MM.1S (cell line): ENCODE data around the gene ZNF474.

Source experiments
- DNase-seq: peaks from one replicate; pipeline ENCODE4 v3.0.0-alpha.2; 2015
- H2AFZ ChIP-seq: fragments of 300-600 bp; sonication (generic); 2 replicates; pipeline ENCODE4 v1.6.0; 2016; ENCODE audit warnings: antibody characterized with exemption, low read length
- H3F3A ChIP-seq: fragments of 300-600 bp; sonication (generic); 2 replicates; pipeline ENCODE4 v1.6.1; 2016; ENCODE audit warnings: mild to moderate bottlenecking, antibody characterized with exemption, low read length, moderate library complexity, mixed read lengths; ENCODE audit not compliant: insufficient read depth
- H3K27ac ChIP-seq: fragments of 300-600 bp; sonication (generic); 2 replicates; pipeline ENCODE4 v1.5.1; 2016; ENCODE audit warnings: mild to moderate bottlenecking, low read length
- H3K27me3 ChIP-seq: fragments of 300-600 bp; sonication (generic); replicated peaks from 2 replicates; pipeline ENCODE4 v1.6.0; 2016; ENCODE audit warnings: low read length; ENCODE audit not compliant: insufficient read depth
- H3K36me3 ChIP-seq: fragments of 300-600 bp; sonication (generic); replicated peaks from 2 replicates; pipeline ENCODE4 v1.6.1; 2016; ENCODE audit warnings: mild to moderate bottlenecking, low read length, mixed read lengths; ENCODE audit not compliant: insufficient read depth
- H3K4me1 ChIP-seq: fragments of 300-600 bp; sonication (generic); 2 replicates; pipeline ENCODE4 v1.6.1; 2016; ENCODE audit warnings: low read length, mixed read lengths
- H3K4me2 ChIP-seq: fragments of 300-600 bp; sonication (generic); 2 replicates; pipeline ENCODE4 v1.6.0; 2016; ENCODE audit warnings: low read depth, low read length
- H3K4me3 ChIP-seq: fragments of 300-600 bp; sonication (generic); 2 replicates; pipeline ENCODE4 v1.5.1; 2016; ENCODE audit warnings: low read length, mixed read lengths
- H3K79me2 ChIP-seq: fragments of 300-600 bp; sonication (generic); 2 replicates; pipeline ENCODE4 v1.6.1; 2016; ENCODE audit warnings: mixed run types, low read length, mixed read lengths
- H3K9ac ChIP-seq: fragments of 300-600 bp; sonication (generic); 2 replicates; pipeline ENCODE4 v1.6.1; 2016; ENCODE audit warnings: low read length, mixed read lengths
- H3K9me2 ChIP-seq: fragments of 300-600 bp; sonication (generic); replicated peaks from 2 replicates; pipeline ENCODE4 v1.6.1; 2016; ENCODE audit warnings: mild to moderate bottlenecking, low read length, mixed read lengths; ENCODE audit not compliant: insufficient read depth
- H3K9me3 ChIP-seq: fragments of 300-600 bp; sonication (generic); replicated peaks from 2 replicates; pipeline ENCODE4 v1.6.1; 2016; ENCODE audit warnings: mild to moderate bottlenecking, low read length, mixed read lengths; ENCODE audit not compliant: insufficient read depth
- H4K20me1 ChIP-seq: fragments of 300-600 bp; sonication (generic); 2 replicates; pipeline ENCODE4 v1.6.1; 2016; ENCODE audit warnings: mild to moderate bottlenecking, low read length, moderate library complexity, mixed read lengths; ENCODE audit not compliant: insufficient read depth
- EZH2 ChIP-seq: fragments of 300-600 bp; sonication (generic); optimal IDR thresholded peaks from 2 replicates; pipeline ENCODE3; 2017; ENCODE audit warnings: low read depth, mild to moderate bottlenecking, antibody characterized with exemption, low read length, mixed read lengths
- EZH2phosphoT487 ChIP-seq: fragments of 300-600 bp; sonication (generic); IDR thresholded peaks from 2 replicates; pipeline ENCODE4 v1.6.1; 2018; ENCODE audit warnings: antibody characterized with exemption, low read length
- TF ChIP-seq, protein P1 (sequence below): fragments of 300-600 bp; sonication (generic); IDR thresholded peaks from 2 replicates; pipeline ENCODE4 v1.5.1; 2016; ENCODE audit warnings: antibody characterized with exemption, low read length, mixed read lengths

ZNF474 gene

DNA sequence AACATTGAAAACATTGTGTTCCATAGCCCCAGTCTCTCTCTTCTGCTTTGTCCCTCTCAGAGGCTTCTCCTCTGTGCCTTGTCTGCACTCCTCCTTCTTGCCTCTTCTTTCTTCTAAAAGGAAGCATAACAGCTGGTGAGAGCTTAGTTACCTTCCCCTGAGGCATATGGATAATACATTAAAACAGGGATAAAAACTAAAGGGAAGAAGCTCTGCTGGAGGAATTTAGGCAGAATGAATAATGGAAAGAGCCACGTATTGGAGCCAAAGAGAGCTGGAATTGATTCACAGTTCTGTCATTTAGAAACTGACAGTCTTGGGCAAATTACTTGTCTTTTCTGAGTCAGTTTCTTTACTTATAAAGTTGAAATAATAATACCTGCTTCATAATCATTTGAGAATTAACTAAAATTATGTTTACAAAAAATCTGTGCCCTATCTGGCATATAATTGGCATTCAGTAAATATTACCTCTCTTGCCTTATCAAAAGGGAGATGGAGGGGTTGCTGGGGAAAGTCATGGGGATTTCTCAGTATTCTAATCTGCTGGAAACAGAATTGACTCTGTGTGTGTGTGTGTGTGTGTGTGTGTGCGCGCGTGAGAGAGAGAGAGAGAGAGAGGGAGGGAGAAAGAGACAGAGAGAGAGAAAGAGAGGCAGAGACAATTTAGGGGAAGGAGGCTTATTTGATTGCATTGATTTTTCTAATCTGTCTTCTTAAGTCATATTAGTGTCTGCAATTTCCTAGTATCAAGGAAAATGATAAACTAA is 20.2 kb downstream of the ZNF474 start:
- H3K9me3 ChIP-seq, result no peaks in the 10 kb centered on the region
- no peaks in the 10 kb centered on the region for H3K9me2 ChIP-seq
- no peak overlapping the region for H3K9ac ChIP-seq
- H3K4me1 ChIP-seq, result peaks cover 8% of the 10 kb centered on the region; the same call in 1 of the 2 replicates
- H2AFZ ChIP-seq, result no peak overlapping the region
- DNase-seq, result no peak
- no peak overlapping the region for H3K4me3 ChIP-seq
- H3F3A ChIP-seq, result no peaks in the 10 kb centered on the region
- TF ChIP-seq EZH2 (no peak), EZH2phosphoT487 (no peak)
- TF ChIP-seq, protein P1, sequence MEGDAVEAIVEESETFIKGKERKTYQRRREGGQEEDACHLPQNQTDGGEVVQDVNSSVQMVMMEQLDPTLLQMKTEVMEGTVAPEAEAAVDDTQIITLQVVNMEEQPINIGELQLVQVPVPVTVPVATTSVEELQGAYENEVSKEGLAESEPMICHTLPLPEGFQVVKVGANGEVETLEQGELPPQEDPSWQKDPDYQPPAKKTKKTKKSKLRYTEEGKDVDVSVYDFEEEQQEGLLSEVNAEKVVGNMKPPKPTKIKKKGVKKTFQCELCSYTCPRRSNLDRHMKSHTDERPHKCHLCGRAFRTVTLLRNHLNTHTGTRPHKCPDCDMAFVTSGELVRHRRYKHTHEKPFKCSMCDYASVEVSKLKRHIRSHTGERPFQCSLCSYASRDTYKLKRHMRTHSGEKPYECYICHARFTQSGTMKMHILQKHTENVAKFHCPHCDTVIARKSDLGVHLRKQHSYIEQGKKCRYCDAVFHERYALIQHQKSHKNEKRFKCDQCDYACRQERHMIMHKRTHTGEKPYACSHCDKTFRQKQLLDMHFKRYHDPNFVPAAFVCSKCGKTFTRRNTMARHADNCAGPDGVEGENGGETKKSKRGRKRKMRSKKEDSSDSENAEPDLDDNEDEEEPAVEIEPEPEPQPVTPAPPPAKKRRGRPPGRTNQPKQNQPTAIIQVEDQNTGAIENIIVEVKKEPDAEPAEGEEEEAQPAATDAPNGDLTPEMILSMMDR, result no peak
- H3K27ac ChIP-seq, result no peak overlapping the region
- no peaks in the 10 kb centered on the region for H3K79me2 ChIP-seq
- no peaks in the 10 kb centered on the region for H4K20me1 ChIP-seq
- no peak overlapping the region for H3K4me2 ChIP-seq
- no peaks in the 10 kb centered on the region for H3K36me3 ChIP-seq
- H3K27me3 ChIP-seq, result no peaks in the 10 kb centered on the region

DNA sequence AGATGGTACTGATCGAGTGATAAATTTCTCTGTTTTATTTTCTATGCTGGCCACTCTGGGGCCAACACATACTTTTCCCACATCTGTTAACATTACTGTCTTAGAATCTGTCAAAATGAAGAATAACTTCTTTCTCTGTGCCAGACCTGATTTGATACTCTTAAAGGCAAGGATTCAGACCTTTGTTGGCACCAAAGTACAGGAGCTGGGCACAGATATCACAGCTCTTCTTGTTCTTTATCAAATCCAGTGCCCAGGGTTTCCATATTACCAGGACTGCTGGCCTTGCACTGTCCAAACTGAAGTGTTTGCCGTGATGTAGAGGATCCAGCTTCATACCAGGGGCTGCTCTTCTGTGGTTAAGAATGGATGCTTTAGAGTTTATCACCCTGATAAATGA is 20.9 kb downstream of the ZNF474 start:
- Histone ChIP-seq H4K20me1 (no peaks in the 10 kb centered on the region), H3K4me3 (no peak overlapping the region), H3K9me2 (no peaks in the 10 kb centered on the region), H2AFZ (no peak overlapping the region), H3F3A (no peaks in the 10 kb centered on the region), H3K79me2 (no peaks in the 10 kb centered on the region), H3K27me3 (no peaks in the 10 kb centered on the region), H3K4me1 (peaks cover under 1% of the 10 kb centered on the region; the same call in 1 of the 2 replicates), H3K4me2 (no peak overlapping the region), H3K36me3 (no peaks in the 10 kb centered on the region), H3K27ac (no peak overlapping the region), H3K9ac (no peak overlapping the region), H3K9me3 (no peaks in the 10 kb centered on the region)
- TF ChIP-seq, protein P1, result no peak
- no peak for TF ChIP-seq EZH2
- TF ChIP-seq EZH2phosphoT487, result no peak
- DNase-seq, result no peak

DNA sequence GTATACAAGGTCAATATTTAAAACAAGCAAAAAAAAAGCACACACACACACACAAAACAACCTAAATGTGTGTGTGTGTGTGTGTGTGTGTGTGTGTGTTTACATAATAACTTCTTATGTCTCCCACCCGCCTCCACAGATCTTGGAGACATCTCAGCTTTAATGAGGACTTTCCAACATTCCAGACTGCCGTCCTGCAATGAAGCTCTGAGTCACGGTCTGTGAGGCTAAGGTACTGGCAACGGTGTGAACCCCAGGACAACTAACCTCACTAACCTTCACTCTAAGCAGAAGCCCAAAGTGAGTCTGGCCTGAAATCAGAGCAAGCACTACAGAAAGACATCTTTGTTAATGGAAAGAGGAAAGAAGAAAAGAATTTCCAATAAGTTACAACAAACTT is 22.3 kb downstream of the ZNF474 start:
- H3K27ac ChIP-seq, result no peak overlapping the region
- H4K20me1 ChIP-seq, result no peaks in the 10 kb centered on the region
- no peak for DNase-seq
- no peaks in the 10 kb centered on the region for H3K9me3 ChIP-seq
- H2AFZ ChIP-seq, result no peak overlapping the region
- no peak overlapping the region for H3K9ac ChIP-seq
- no peaks in the 10 kb centered on the region for H3K4me1 ChIP-seq
- no peak for TF ChIP-seq EZH2phosphoT487
- no peak for TF ChIP-seq EZH2
- TF ChIP-seq, protein P1, result no peak
- no peaks in the 10 kb centered on the region for H3K27me3 ChIP-seq
- H3K4me2 ChIP-seq, result no peak overlapping the region
- H3K36me3 ChIP-seq, result no peaks in the 10 kb centered on the region
- no peaks in the 10 kb centered on the region for H3K79me2 ChIP-seq
- H3K9me2 ChIP-seq, result no peaks in the 10 kb centered on the region
- no peak overlapping the region for H3K4me3 ChIP-seq
- no peaks in the 10 kb centered on the region for H3F3A ChIP-seq
